Right lobe of liver (tissue), 6 donors: ENCODE results near the gene BCL11B. TPM values are rescaled to one million over a fixed set of nuclear protein-coding genes. Genes with fewer than 3 reads are reported as not detected.

Experiments used
- ATAC-seq, 4 donors: fragments of 200-7000 bp; cut with Tn5 transposase; one replicate each; pipeline ENCODE4 v1.9.1; 2020; ENCODE audit warnings: mild to moderate bottlenecking in 4 of 4, moderate library complexity in 4 of 4
- DNase-seq, 3 donors: peaks; one replicate each; pipeline ENCODE4 v3.0.0-alpha.2; 2020
- H3K27ac ChIP-seq, 3 donors: fragments of 200-600 bp; one replicate each; pipeline ENCODE4 v1.8.0; 2022
- H3K27me3 ChIP-seq, 2 donors: fragments of 200-600 bp; one replicate each; pipeline ENCODE4 v1.8.0; 2022
- H3K36me3 ChIP-seq, 4 donors: fragments of 200-600 bp; sonication (generic) in 1 of 4; one replicate each; pipeline versions ENCODE4 v1.5.1 to v1.8.0; 2017 to 2022; ENCODE audit warnings: control low read depth in 1 of 4
- H3K4me1 ChIP-seq, 4 donors: fragments of 200-600 bp; sonication (generic) in 1 of 4; one replicate each; pipeline versions ENCODE4 v1.5.1 to v1.8.0; 2017 to 2022; ENCODE audit warnings: control low read depth in 1 of 4
- H3K4me3 ChIP-seq, 3 donors: fragments of 200-600 bp; one replicate each; pipeline ENCODE4 v1.8.0; 2022
- H3K9me3 ChIP-seq, 4 donors: fragments of 200-600 bp; sonication (generic) in 1 of 4; one replicate each; pipeline versions ENCODE4 v1.5.1 to v1.8.0; 2017 to 2022; ENCODE audit warnings: control low read depth in 1 of 4
- CTCF ChIP-seq, 4 donors: fragments of 200-600 bp in 3 of 4; fragments of 450-650 bp in 1 of 4; IDR thresholded peaks; one replicate each; pipeline versions ENCODE4 v1.5.1 to v1.8.0; 2016 to 2022; ENCODE audit warnings: antibody characterized with exemption in 4 of 4, mild to moderate bottlenecking in 2 of 4
- POLR2A ChIP-seq: fragments of 450-650 bp; IDR thresholded peaks from one replicate; pipeline ENCODE4 v1.6.1; 2017; ENCODE audit warnings: antibody characterized with exemption, mild to moderate bottlenecking
- WGBS: methylation state at CpG from one replicate; pipeline ENCODE4 v1.1.6; 2018; ENCODE audit warnings: low coverage, low lambda C conversion rate; ENCODE audit not compliant: insufficient coverage; ENCODE audit errors: missing lambda C conversion rate; 5-methylcytosine and 5-hydroxymethylcytosine counted together
- intact Hi-C, 2 donors: fragments of 100-400 bp; cut with DNase I; formaldehyde crosslinking; loops; one replicate each; pipeline versions ENCODE4 v1.11.2 to v1.14.1; 2022
- total RNA-seq, 6 experiments: library from RNA; depleted of rRNA in 2 of 6; stranded (reverse); fragments of >200 nt in 2 of 6; fragmentation: NEBNext Ultra II Directional in 3 of 6; extraction: Animal tissue kit (Norgen Biotek cat#: 25700) in 3 of 6; gene quantifications; one replicate each; pipeline versions ENCODE4 v1.1.0 to v1.2.4, GENCODE V29; 2016 to 2023
- donor health status: DM: no; HTN: yes; CAD: no.
- donor health status: DM: no; HTN: no; CAD: no.
- donor health status: DM: no; HTN: no; CAD: no.
- donor health status: DM: no; HTN: yes; CAD: no.
- donor health status: DM: no; HTN: yes; CAD: no.

BCL11B gene
- total RNA-seq, 6 experiments from 2014 or later: 0.04 to 0.61 (median 0.24) TPM

GRCh38 chr14:99289394-99290189, 17.6 kb upstream of the BCL11B start:
- 57% methylated on average over 1 of the region's 12 CpGs for WGBS
- ATAC-seq: no peak

GRCh38 chr14:99288948-99289347, 17.0 kb upstream of the BCL11B start:
- Histone ChIP-seq H3K27ac (no peak overlapping the region), H3K4me3 (no peak overlapping the region), H3K4me1 (no peaks in the 10 kb centered on the region), H3K36me3 (no peaks in the 10 kb centered on the region), H3K27me3 (no peaks in the 10 kb centered on the region), H3K9me3 (no peaks in the 10 kb centered on the region)
- no peak for DNase-seq
- TF ChIP-seq CTCF (IDR thresholded peaks at IDR 0.05): no peak
- TF ChIP-seq POLR2A: no peak
- no peak for ATAC-seq
- intact Hi-C loops: no loop called here
- 73% methylated on average over 4 of the region's 5 CpGs for WGBS

More at GRCh38 chr14:99289394-99290189, 17.6 kb upstream of the BCL11B start:
- Histone ChIP-seq H3K36me3 (no peaks in the 10 kb centered on the region), H3K4me1 (no peaks in the 10 kb centered on the region), H3K27ac (no peak overlapping the region), H3K9me3 (no peaks in the 10 kb centered on the region), H3K27me3 (no peaks in the 10 kb centered on the region), H3K4me3 (no peak overlapping the region)
- intact Hi-C loops: no loop called here
- no peak for DNase-seq
- TF ChIP-seq CTCF (IDR thresholded peaks at IDR 0.05) (no peak), POLR2A (no peak)

- intact Hi-C loops: no loop called here
- WGBS: 73% methylated on average over 10 of the region's 13 CpGs
- peak; percentile 33 to 54 (median 46) for ATAC-seq
- H3K4me3 ChIP-seq: peak overlapping the region in 1 of 3 donors; percentile 9
- TF ChIP-seq CTCF (IDR thresholded peaks at IDR 0.05) (no peak), POLR2A (no peak)
- no peaks in the 10 kb centered on the region for H3K9me3 ChIP-seq
- H3K4me1 ChIP-seq: no peaks in the 10 kb centered on the region
- H3K27me3 ChIP-seq: no peaks in the 10 kb centered on the region
- no peak overlapping the region for H3K27ac ChIP-seq
- no peak for DNase-seq
- no peaks in the 10 kb centered on the region for H3K36me3 ChIP-seq
Observed at GRCh38 chr14:99287269-99287942, 15.4 kb upstream of the BCL11B start.

- TF ChIP-seq POLR2A: no peak
- TF ChIP-seq CTCF (IDR thresholded peaks at IDR 0.05): no peak
- no peaks in the 10 kb centered on the region for H3K27me3 ChIP-seq
- peak overlapping the region in 1 of 3 donors; percentile 9 for H3K4me3 ChIP-seq
- H3K27ac ChIP-seq: no peak overlapping the region
- ATAC-seq (peak in 3 of 4 donors; percentile 14 to 36 (median 24)), DNase-seq (no peak)
- no peaks in the 10 kb centered on the region for H3K9me3 ChIP-seq
- WGBS: 13% methylated on average over 2 of the region's 2 CpGs
- H3K36me3 ChIP-seq: no peaks in the 10 kb centered on the region
- intact Hi-C loops: no loop called here
- no peaks in the 10 kb centered on the region for H3K4me1 ChIP-seq
Observed at GRCh38 chr14:99286761-99287160, 14.8 kb upstream of the BCL11B start.
